ENCODE data around the gene MRAP2.
"Not testable (repeated sequence)": the region's sequence is repeated elsewhere in the genome, so short reads cannot be mapped to it uniquely, and the experiment has no call there.

Gene MRAP2

GRCh38 chr6:84061174-84061573, 27.6 kb downstream of the MRAP2 start:
- TF ChIP-seq CTCF (conservative IDR thresholded peaks at IDR 0.05; ENCODE audit: low read depth, low read length), result no peak
- no peak overlapping the region for H3K4me3 ChIP-seq (ENCODE audit: low read length)
- DNase-seq (ENCODE audit: low read depth), result no peak

GRCh38 chr6:84061613-84062398, 28.2 kb downstream of the MRAP2 start:
- DNase-seq (ENCODE audit: low read depth), result no peak
- no peak overlapping the region for H3K4me3 ChIP-seq (ENCODE audit: low read length)
- TF ChIP-seq CTCF (conservative IDR thresholded peaks at IDR 0.05; ENCODE audit: low read depth, low read length), result no peak

GRCh38 chr6:84062519-84063154, 29.1 kb downstream of the MRAP2 start:
- no peak for DNase-seq (ENCODE audit: low read depth)
- no peak for TF ChIP-seq CTCF (conservative IDR thresholded peaks at IDR 0.05; ENCODE audit: low read depth, low read length)
- H3K4me3 ChIP-seq (ENCODE audit: low read length), result no peak overlapping the region

DNA sequence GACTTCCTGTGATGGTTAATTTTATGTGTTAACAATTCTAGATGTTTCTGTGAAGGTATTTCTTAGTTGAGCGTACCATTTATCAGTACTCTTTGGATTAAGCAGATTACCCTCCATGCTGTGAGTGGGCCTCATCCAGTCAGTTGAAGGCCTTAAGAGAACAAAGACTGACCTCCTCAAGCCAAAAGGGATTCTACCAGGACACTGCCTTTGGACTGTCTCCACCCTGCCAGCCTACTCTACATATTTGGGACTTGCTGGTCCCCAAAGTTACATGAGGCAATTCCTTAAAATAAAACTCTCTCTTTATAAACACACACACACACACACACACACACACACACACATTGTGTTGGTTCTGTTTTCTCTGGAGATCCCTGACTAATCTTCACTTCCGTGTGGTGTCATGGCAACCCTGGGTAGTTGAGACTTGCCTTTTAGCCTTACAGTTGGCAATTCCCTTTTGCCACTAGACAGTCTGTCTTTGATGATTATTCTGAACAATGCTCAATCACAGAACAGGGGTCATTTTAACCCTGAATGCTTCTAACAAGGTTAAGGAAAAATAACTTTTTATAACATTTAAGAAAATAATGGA, 32.2 kb downstream of the MRAP2 start:
- DNase-seq (ENCODE audit: low read depth), result no peak
- no peak for TF ChIP-seq CTCF (conservative IDR thresholded peaks at IDR 0.05; ENCODE audit: low read depth, low read length)
- no peak overlapping the region for H3K4me3 ChIP-seq (ENCODE audit: low read length)

GRCh38 chr6:84066536-84066935, 33.0 kb downstream of the MRAP2 start:
- no peak overlapping the region for H3K4me3 ChIP-seq (ENCODE audit: low read length)
- DNase-seq (ENCODE audit: low read depth), result no peak
- no peak for TF ChIP-seq CTCF (conservative IDR thresholded peaks at IDR 0.05; ENCODE audit: low read depth, low read length)

DNA sequence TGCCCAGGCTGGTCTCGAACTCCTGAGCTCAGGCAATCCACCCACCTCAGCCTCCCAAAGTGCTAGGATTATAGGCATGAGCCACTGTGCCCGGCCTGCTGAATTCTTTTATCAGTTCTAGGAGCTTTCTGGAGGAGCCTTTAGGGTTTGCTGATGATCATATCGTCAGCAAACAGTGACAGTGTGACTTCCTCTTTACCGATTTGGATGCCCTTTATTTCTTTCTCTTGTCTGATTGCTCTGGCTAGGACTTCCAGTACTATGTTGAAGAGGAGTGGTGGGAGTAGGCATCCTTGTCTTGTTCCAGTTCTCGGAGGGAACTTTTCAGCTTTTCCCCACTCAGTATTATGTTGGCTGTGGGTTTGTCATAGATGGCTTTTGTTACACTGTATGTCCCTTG, 35.3 kb downstream of the MRAP2 start:
- H3K4me3 ChIP-seq (ENCODE audit: low read length); DNase-seq (ENCODE audit: low read depth): not testable (repeated sequence)

- no peak for DNase-seq (ENCODE audit: low read depth)
- H3K4me3 ChIP-seq (ENCODE audit: low read length), result no peak overlapping the region
- no peak for TF ChIP-seq CTCF (conservative IDR thresholded peaks at IDR 0.05; ENCODE audit: low read depth, low read length)
These were observed 38.9 kb downstream of the MRAP2 start for GRCh38 chr6:84072442-84072997.
